Measurements from ENCODE around the gene UQCC3. TPM values are rescaled to one million over a fixed set of nuclear protein-coding genes. Genes with fewer than 3 reads are reported as not detected.

The UQCC3 gene
- total and polyA plus RNA-seq, 10 of the 15 experiments (the other 5 are each of a cell fraction or from before 2014, with no cell fraction given) = 1.3 to 20.5 (median 8.2) TPM

DNA sequence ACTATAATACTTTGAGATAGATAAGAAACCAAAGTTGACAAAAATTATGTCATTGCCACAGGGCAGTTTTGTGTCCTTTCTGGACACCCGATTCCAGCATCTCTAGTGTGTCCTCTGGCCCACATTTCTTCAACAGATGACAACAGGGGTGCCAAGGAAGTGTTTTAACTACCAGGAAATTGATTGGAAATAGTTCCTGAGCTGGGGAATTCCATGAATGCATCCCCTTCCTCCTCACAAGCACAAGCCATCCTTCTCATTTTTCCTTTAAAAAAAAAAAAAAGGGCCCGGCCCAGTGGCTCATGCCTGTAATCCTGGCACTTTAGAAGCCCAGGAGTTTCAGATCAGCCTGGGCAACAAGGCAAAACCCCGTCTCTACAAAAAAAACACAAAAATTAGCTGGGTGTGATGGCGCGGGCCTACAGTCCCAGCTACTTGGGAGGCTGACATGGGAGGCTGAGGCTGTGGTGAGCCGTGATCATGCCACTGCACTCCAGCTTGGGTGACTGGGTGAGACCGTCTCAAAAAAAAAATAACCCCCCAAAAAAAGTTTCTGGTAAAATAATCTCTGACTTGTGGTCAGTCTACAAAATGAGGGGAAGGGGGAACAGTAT is 48.9 kb upstream of the UQCC3 start:
- no peak for DNase-seq (ENCODE audit: low read depth, low spot score)
- Histone ChIP-seq H3K4me1 (ENCODE audit: control insufficient read depth, insufficient read depth, low read length) (0 out of 2 replicates have a peak, but pooled peaks cover 4% of the 10 kb centered on the region), H4K20me1 (ENCODE audit: control insufficient read depth, insufficient read depth) (no peaks in the 10 kb centered on the region), H3K4me3 (no peak overlapping the region), H3K9ac (ENCODE audit: control insufficient read depth, insufficient read depth, low read length) (no peak overlapping the region), H3K36me3 (ENCODE audit: control insufficient read depth in 2 of 2, insufficient read depth in 2 of 2, low read length in 1 of 2) (peaks cover 8 to 18% of the 10 kb centered on the region in 2 experiments), H3K27ac (ENCODE audit: control insufficient read depth, insufficient read depth) (peak overlapping the region; percentile 54), H3K27me3 (replicated peaks in 1 of 2; ENCODE audit: control insufficient read depth in 2 of 2, insufficient read depth in 2 of 2, low read length in 1 of 2) (no peaks in the 10 kb centered on the region), H3K4me2 (ENCODE audit: control insufficient read depth, insufficient read depth) (no peak overlapping the region), H3K79me2 (ENCODE audit: control insufficient read depth, insufficient read depth, low read length) (peaks cover 11% of the 10 kb centered on the region), H2AFZ (ENCODE audit: control insufficient read depth, low read depth, low read length) (peak overlapping the region; percentile 15), H3K9me3 (replicated peaks; ENCODE audit: control insufficient read depth, insufficient read depth, low read length) (no peaks in the 10 kb centered on the region)
- ChIA-PET POLR2A (interaction anchor here (0.5 to 5.0 kb wide), 27 partner anchors 12 to 234 kb away, joined by 3 to 50 read pairs (median 5); partner anchors contain the start of genes C11orf98, CSKMT, EEF1G and INTS5), SMC1A (ENCODE audit: uncharacterized antibody, unreplicated experiment) (interaction anchor here (0.6 to 2.6 kb wide), 10 partner anchors 11 to 229 kb away, joined by 3 to 11 read pairs (median 4); partner anchors contain the start of gene TUT1), RAD21 (ENCODE audit: unreplicated experiment) (interaction anchor here (0.5 to 3.3 kb wide), 17 partner anchors 9 to 168 kb away, joined by 3 to 25 read pairs (median 5); partner anchors contain the start of genes C11orf98, CSKMT, EEF1G and EML3), CTCF (interaction anchor here (0.7 to 2.8 kb wide), 9 partner anchors 11 to 309 kb away, joined by 3 to 12 read pairs (median 5); partner anchors contain the start of genes C11orf98, CSKMT, MTA2 and TUT1)
- TF ChIP-seq RFX5 (IDR thresholded peaks at IDR 0.05; ENCODE audit: low read depth, low read length) (no peak), SMC3 (IDR thresholded peaks at IDR 0.05; ENCODE audit: borderline replicate concordance, low read length) (no peak), RELA (IDR thresholded peaks at IDR 0.05; ENCODE audit: borderline replicate concordance, partially characterized antibody) (no peak), TCF7 (IDR thresholded peaks at IDR 0.05; ENCODE audit: borderline replicate concordance) (no peak), GABPA (IDR thresholded peaks at IDR 0.05; ENCODE audit: low read depth) (no peak), HDAC2 (IDR thresholded peaks at IDR 0.05) (no peak), FOXM1 (IDR thresholded peaks at IDR 0.05; ENCODE audit: low read depth, low read length) (0 out of 2 replicates have a peak, but pooled peaks have one; percentile 7), STAT1 (conservative IDR thresholded peaks at IDR 0.05) (no peak), CHD4 (IDR thresholded peaks at IDR 0.05) (no peak), MYC (IDR thresholded peaks at IDR 0.05; ENCODE audit: insufficient read depth, insufficient read length, insufficient replicate concordance, low read length, severe bottlenecking) (no peak), POU2F2 (IDR thresholded peaks at IDR 0.05; ENCODE audit: borderline replicate concordance, low read depth, low read length) (no peak), JUND (IDR thresholded peaks at IDR 0.05; ENCODE audit: low read depth, low read length) (no peak), PAX8 (IDR thresholded peaks at IDR 0.05) (peak; percentile 71; the same call in 1 of the 2 replicates)
- TF ChIP-seq, protein P1, sequence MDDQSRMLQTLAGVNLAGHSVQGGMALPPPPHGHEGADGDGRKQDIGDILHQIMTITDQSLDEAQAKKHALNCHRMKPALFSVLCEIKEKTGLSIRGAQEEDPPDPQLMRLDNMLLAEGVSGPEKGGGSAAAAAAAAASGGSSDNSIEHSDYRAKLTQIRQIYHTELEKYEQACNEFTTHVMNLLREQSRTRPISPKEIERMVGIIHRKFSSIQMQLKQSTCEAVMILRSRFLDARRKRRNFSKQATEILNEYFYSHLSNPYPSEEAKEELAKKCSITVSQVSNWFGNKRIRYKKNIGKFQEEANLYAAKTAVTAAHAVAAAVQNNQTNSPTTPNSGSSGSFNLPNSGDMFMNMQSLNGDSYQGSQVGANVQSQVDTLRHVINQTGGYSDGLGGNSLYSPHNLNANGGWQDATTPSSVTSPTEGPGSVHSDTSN (IDR thresholded peaks at IDR 0.05; ENCODE audit: insufficient replicate concordance, low read depth, low read length) = no peak
- TF ChIP-seq, protein P2, sequence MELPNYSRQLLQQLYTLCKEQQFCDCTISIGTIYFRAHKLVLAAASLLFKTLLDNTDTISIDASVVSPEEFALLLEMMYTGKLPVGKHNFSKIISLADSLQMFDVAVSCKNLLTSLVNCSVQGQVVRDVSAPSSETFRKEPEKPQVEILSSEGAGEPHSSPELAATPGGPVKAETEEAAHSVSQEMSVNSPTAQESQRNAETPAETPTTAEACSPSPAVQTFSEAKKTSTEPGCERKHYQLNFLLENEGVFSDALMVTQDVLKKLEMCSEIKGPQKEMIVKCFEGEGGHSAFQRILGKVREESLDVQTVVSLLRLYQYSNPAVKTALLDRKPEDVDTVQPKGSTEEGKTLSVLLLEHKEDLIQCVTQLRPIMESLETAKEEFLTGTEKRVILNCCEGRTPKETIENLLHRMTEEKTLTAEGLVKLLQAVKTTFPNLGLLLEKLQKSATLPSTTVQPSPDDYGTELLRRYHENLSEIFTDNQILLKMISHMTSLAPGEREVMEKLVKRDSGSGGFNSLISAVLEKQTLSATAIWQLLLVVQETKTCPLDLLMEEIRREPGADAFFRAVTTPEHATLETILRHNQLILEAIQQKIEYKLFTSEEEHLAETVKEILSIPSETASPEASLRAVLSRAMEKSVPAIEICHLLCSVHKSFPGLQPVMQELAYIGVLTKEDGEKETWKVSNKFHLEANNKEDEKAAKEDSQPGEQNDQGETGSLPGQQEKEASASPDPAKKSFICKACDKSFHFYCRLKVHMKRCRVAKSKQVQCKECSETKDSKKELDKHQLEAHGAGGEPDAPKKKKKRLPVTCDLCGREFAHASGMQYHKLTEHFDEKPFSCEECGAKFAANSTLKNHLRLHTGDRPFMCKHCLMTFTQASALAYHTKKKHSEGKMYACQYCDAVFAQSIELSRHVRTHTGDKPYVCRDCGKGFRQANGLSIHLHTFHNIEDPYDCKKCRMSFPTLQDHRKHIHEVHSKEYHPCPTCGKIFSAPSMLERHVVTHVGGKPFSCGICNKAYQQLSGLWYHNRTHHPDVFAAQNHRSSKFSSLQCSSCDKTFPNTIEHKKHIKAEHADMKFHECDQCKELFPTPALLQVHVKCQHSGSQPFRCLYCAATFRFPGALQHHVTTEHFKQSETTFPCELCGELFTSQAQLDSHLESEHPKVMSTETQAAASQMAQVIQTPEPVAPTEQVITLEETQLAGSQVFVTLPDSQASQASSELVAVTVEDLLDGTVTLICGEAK (IDR thresholded peaks at IDR 0.05; ENCODE audit: borderline replicate concordance) = no peak
- TF ChIP-seq, protein P3, sequence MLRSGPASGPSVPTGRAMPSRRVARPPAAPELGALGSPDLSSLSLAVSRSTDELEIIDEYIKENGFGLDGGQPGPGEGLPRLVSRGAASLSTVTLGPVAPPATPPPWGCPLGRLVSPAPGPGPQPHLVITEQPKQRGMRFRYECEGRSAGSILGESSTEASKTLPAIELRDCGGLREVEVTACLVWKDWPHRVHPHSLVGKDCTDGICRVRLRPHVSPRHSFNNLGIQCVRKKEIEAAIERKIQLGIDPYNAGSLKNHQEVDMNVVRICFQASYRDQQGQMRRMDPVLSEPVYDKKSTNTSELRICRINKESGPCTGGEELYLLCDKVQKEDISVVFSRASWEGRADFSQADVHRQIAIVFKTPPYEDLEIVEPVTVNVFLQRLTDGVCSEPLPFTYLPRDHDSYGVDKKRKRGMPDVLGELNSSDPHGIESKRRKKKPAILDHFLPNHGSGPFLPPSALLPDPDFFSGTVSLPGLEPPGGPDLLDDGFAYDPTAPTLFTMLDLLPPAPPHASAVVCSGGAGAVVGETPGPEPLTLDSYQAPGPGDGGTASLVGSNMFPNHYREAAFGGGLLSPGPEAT (IDR thresholded peaks at IDR 0.05; ENCODE audit: low read depth) = no peak
- in situ Hi-C loops (cut with MboI) (no loop called here), intact Hi-C loops (cut with micrococcal nuclease; ENCODE audit: unreplicated experiment) (loop anchor here (2.0 kb wide), 1 partner anchor 24 kb away; the partner anchor contains the start of gene GANAB)
- no peak for ATAC-seq
- TSS peak; percentile 86 for BruUV-seq (replicated peaks)
- no peak for FAIRE-seq
- 98% methylated on average over 7 of the region's 7 CpGs for WGBS (ENCODE audit: insufficient coverage, insufficient replicate concordance, low lambda C conversion rate, missing lambda C conversion rate)
